SK-N-MC (cell line): ENCODE data around the gene CPM.
"Not testable (repeated sequence)": the region's sequence is repeated elsewhere in the genome, so short reads cannot be mapped to it uniquely, and the experiment has no call there.

Experiments used
- DNase-seq: peaks from one replicate; pipeline ENCODE4 v3.0.0-alpha.2; 2011; ENCODE audit warnings: low read depth, low spot score
- H3K27ac ChIP-seq: fragments of 200-600 bp; sonication (generic); 2 replicates; pipeline ENCODE4 v1.5.1; 2016; ENCODE audit warnings: mixed run types
- H3K36me3 ChIP-seq: fragments of 200-600 bp; sonication (generic); 2 replicates; pipeline ENCODE4 v1.6.1; 2017; ENCODE audit warnings: antibody characterized with exemption, low read length, mixed read lengths; ENCODE audit not compliant: insufficient read depth
- H3K4me3 ChIP-seq: fragments of 200-600 bp; sonication (generic); 2 replicates; pipeline ENCODE4 v1.5.1; 2016
- H3K9ac ChIP-seq: fragments of 200-600 bp; sonication (generic); 2 replicates; pipeline ENCODE4 v1.8.0; 2017; ENCODE audit warnings: mixed run types, mixed read lengths; ENCODE audit not compliant: insufficient read length
- H3K9me3 ChIP-seq: fragments of 200-600 bp; sonication (generic); 2 replicates; pipeline ENCODE4 v1.6.1; 2017; ENCODE audit warnings: low read depth, mild to moderate bottlenecking, antibody characterized with exemption, low read length, moderate library complexity, mixed read lengths
- EZH2 ChIP-seq: fragments of 200-600 bp; sonication (generic); IDR thresholded peaks from one replicate; pipeline ENCODE4 v1.6.1; 2017; ENCODE audit warnings: antibody characterized with exemption
- FOXP2 ChIP-seq: optimal IDR thresholded peaks from 2 replicates; pipeline ENCODE3; 2011; ENCODE audit warnings: mild to moderate bottlenecking, moderate library complexity; ENCODE audit not compliant: insufficient read depth; ENCODE audit errors: extremely low read length, control extremely low read depth
- POLR2AphosphoS5 ChIP-seq: IDR thresholded peaks from 2 replicates; pipeline ENCODE4 v1.6.1; 2012; ENCODE audit warnings: mild to moderate bottlenecking, low read depth, low read length, borderline replicate concordance

The CPM gene

GRCh38 chr12:68828672-68829068 lies 104.3 kb downstream of the CPM start:
- H3K9me3 ChIP-seq = no peaks in the 10 kb centered on the region
- no peak overlapping the region for H3K4me3 ChIP-seq
- no peak overlapping the region for H3K27ac ChIP-seq
- TF ChIP-seq FOXP2 = no peak
- no peak for TF ChIP-seq EZH2
- no peak for TF ChIP-seq POLR2AphosphoS5
- DNase-seq = no peak
- no peak overlapping the region for H3K9ac ChIP-seq
- H3K36me3 ChIP-seq = peaks cover 88% of the 10 kb centered on the region

GRCh38 chr12:68827895-68828671 lies 104.9 kb downstream of the CPM start:
- H3K9me3 ChIP-seq = no peaks in the 10 kb centered on the region
- H3K36me3 ChIP-seq = peaks cover 91% of the 10 kb centered on the region
- H3K9ac ChIP-seq = no peak overlapping the region
- H3K4me3 ChIP-seq = no peak overlapping the region
- TF ChIP-seq EZH2 = no peak
- no peak for TF ChIP-seq POLR2AphosphoS5
- TF ChIP-seq FOXP2 = no peak
- no peak overlapping the region for H3K27ac ChIP-seq
- no peak for DNase-seq

DNA sequence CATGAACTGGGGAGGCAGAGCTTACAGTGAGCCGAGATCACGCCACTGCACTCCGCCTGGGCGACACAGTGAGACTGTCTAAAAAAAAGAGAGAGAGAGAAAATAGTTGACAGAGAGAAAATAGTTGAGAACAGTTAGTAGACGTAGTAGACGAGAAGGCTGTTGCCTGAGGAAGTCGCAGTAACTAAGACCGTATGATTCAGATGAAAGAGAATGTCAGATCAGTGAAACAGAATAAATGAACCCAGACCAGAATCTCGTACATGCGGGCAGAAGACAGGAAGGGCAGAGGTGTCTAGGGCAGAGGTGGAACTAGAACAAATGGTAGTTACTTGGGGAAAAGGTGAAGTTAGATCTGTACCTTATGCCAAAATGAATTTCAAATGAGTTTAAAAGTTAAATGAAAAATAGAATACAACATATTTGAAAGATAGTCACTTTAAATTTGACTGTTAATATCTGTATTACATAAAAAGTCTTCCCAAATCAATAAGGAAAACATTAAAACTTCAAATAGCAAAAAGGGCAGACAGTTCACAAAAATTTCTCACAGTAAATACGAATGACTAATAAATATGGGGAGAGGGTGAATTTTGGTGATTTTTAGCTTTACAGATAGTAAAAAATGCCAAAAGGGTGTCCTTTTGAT lies 107.3 kb downstream of the CPM start:
- DNase-seq = no peak
- peaks cover 94% of the 10 kb centered on the region for H3K36me3 ChIP-seq

GRCh38 chr12:68824597-68825250 lies 108.2 kb downstream of the CPM start:
- no peaks in the 10 kb centered on the region for H3K9me3 ChIP-seq
- peaks cover 93% of the 10 kb centered on the region for H3K36me3 ChIP-seq
- H3K9ac ChIP-seq = no peak overlapping the region
- no peak for DNase-seq
- no peak overlapping the region for H3K4me3 ChIP-seq
- TF ChIP-seq POLR2AphosphoS5 (no peak), EZH2 (no peak), FOXP2 (no peak)
- no peak overlapping the region for H3K27ac ChIP-seq

More for the DNA sequence above, 107.3 kb downstream of the CPM start:
- H3K4me3 ChIP-seq = no peak overlapping the region
- H3K27ac ChIP-seq = no peak overlapping the region
- TF ChIP-seq POLR2AphosphoS5 (no peak), EZH2 (no peak), FOXP2 (no peak)
- H3K9ac ChIP-seq = no peak overlapping the region
- H3K9me3 ChIP-seq = no peaks in the 10 kb centered on the region

- no peaks in the 10 kb centered on the region for H3K9me3 ChIP-seq
- TF ChIP-seq POLR2AphosphoS5 = no peak
- H3K4me3 ChIP-seq = no peak overlapping the region
- no peak overlapping the region for H3K9ac ChIP-seq
- H3K36me3 ChIP-seq = peaks cover 93% of the 10 kb centered on the region
- H3K27ac ChIP-seq = no peak overlapping the region
- no peak for DNase-seq
Measured at GRCh38 chr12:68824131-68824530, 108.8 kb downstream of the CPM start.

DNA sequence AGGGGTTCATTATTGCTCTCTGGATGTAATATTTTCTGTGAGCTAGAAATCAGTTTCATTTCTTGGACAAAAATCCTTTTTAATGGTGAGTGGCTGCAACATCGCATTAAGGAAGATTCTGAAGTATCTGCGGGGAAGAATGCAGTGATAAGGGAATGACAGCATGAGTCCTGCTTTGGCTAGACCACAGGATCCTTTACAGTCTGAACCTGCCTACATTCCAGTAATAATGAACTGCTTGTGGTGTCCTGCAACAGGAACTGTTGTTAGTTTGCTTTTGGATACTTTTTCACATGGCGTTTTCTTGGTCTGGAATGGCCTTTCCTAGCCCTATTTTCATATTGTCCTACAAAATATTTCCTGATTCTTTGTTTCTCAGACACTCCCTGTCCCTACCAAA lies 109.3 kb downstream of the CPM start:
- H3K4me3 ChIP-seq = no peak overlapping the region
- DNase-seq = no peak
- no peak overlapping the region for H3K27ac ChIP-seq
- H3K9ac ChIP-seq = no peak overlapping the region
- H3K9me3 ChIP-seq = no peaks in the 10 kb centered on the region
- H3K36me3 ChIP-seq = peaks cover 93% of the 10 kb centered on the region
- no peak for TF ChIP-seq EZH2
- no peak for TF ChIP-seq POLR2AphosphoS5
- TF ChIP-seq FOXP2 = no peak

- no peak for DNase-seq
- TF ChIP-seq FOXP2 (no peak), EZH2 (no peak), POLR2AphosphoS5 (no peak)
- Histone ChIP-seq H3K27ac (no peak overlapping the region), H3K9me3 (no peaks in the 10 kb centered on the region), H3K9ac (no peak overlapping the region), H3K4me3 (no peak overlapping the region), H3K36me3 (peaks cover 88% of the 10 kb centered on the region)
Measured at GRCh38 chr12:68821357-68822188, 111.4 kb downstream of the CPM start.

DNA sequence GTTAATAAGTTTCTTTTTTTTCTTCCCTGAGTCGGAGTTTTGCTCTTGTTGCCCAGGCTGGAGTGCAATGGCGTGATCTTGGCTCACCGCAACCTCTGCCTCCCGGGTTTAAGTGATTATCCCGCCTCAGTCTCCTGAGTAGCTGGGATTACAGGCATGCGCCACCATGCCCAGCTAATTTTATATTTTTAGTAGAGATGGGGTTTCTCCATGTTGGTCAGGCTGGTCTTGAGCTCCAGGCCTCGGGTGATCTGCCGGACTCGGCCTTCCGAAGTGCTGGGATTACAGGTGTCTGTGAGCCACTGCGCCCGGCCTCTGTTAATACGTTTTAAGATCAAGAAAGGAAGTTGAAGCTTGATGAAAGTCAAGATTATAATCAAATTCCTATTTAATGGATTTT lies 113.5 kb downstream of the CPM start:
- H3K4me3 ChIP-seq, H3K9me3 ChIP-seq, H3K27ac ChIP-seq, DNase-seq, H3K9ac ChIP-seq: not testable (repeated sequence)
- peaks cover 89% of the 10 kb centered on the region for H3K36me3 ChIP-seq
